T-helper 1 cell treated with Interleukin-12 subunit alpha and Interleukin-12 subunit beta and Interleukin-4 antibody, amounts not matched to agents 30 ng/mL and 1 ng/mL, for 36 hours (primary cell): Measurements from ENCODE around the gene PCDHGA4. TPM values are rescaled to one million over a fixed set of nuclear protein-coding genes. Genes with fewer than 3 reads are reported as not detected.
"Not testable (repeated sequence)": the region's sequence is repeated elsewhere in the genome, so short reads cannot be mapped to it uniquely, and the experiment has no call there.

Source experiments
- intact Hi-C: fragments of 100-400 bp; cut with micrococcal nuclease; formaldehyde crosslinking; loops from one replicate; pipeline ENCODE4 v1.15.1; 2024
- total RNA-seq: library from RNA; stranded (reverse); gene quantifications from 2 replicates; pipeline ENCODE4 v1.2.3, GENCODE V29; 2022

PCDHGA4 gene
- total RNA-seq, 1 donor from 2014 or later = 0.74 TPM

- intact Hi-C loops = not testable (repeated sequence)
These were observed 20.8 kb downstream of the PCDHGA4 start for GRCh38 chr5:141375444-141376155.

GRCh38 chr5:141382469-141383294 is 27.9 kb downstream of the PCDHGA4 start, which contains the start of gene PCDHGA7:
Gene PCDHGA7, plus strand, starts transcription at chr5:141382742. Its CDS starts 158 bp downstream, at chr5:141382900.
- intact Hi-C loops = no loop called here

GRCh38 chr5:141383345-141383744 is 28.5 kb downstream of the PCDHGA4 start:
- intact Hi-C loops = no loop called here

- intact Hi-C loops = no loop called here
These were observed 29.8 kb downstream of the PCDHGA4 start for GRCh38 chr5:141384471-141385267.

- intact Hi-C loops = not testable (repeated sequence)
These were observed 32.9 kb downstream of the PCDHGA4 start, which contains the start of gene PCDHGB4 for GRCh38 chr5:141387557-141388311. Gene PCDHGB4, plus strand, starts transcription at chr5:141387698. Its CDS starts 187 bp downstream, at chr5:141387885.

GRCh38 chr5:141388661-141389060 is 33.8 kb downstream of the PCDHGA4 start:
- intact Hi-C loops = no loop called here

GRCh38 chr5:141389153-141390042 is 34.6 kb downstream of the PCDHGA4 start:
- intact Hi-C loops = no loop called here

GRCh38 chr5:141392429-141393198 is 37.8 kb downstream of the PCDHGA4 start, which contains the start of gene PCDHGA8:
Gene PCDHGA8, plus strand, starts transcription at chr5:141392633. Its CDS starts 181 bp downstream, at chr5:141392814.
- intact Hi-C loops = no loop called here

- intact Hi-C loops = no loop called here
These were observed 38.4 kb downstream of the PCDHGA4 start for GRCh38 chr5:141393267-141393666.

- intact Hi-C loops = loop anchor here (5.0 kb wide), 1 partner anchor 32 kb away; the partner anchor contains the start of gene PCDHGA5
These were observed 39.8 kb downstream of the PCDHGA4 start for GRCh38 chr5:141394401-141395187.

- intact Hi-C loops = loop anchor here (5.0 kb wide), 1 partner anchor 36 kb away; the partner anchor contains the start of gene PCDHGA5
These were observed 43.1 kb downstream of the PCDHGA4 start, which contains the start of gene PCDHGB5 for GRCh38 chr5:141397756-141398551. Gene PCDHGB5, plus strand, starts transcription at chr5:141397947. Its CDS starts 181 bp downstream, at chr5:141398128.

- intact Hi-C loops = loop anchor here (5.0 kb wide), 1 partner anchor 36 kb away; the partner anchor contains the start of gene PCDHGA5
These were observed 43.8 kb downstream of the PCDHGA4 start for GRCh38 chr5:141398608-141399007.

GRCh38 chr5:141399555-141400258 is 44.9 kb downstream of the PCDHGA4 start:
- intact Hi-C loops = loop anchor here (5.0 to 10.0 kb wide), 2 partner anchors 37 to 165 kb away; partner anchors contain the start of gene PCDHGA5

- intact Hi-C loops = loop anchor here (10.0 kb wide), 1 partner anchor 168 kb away; no protein-coding TSS in a partner anchor
These were observed 47.9 kb downstream of the PCDHGA4 start, which contains the start of gene PCDHGA9 for GRCh38 chr5:141402553-141403243. Gene PCDHGA9, plus strand, starts transcription at chr5:141402778. Its CDS starts 175 bp downstream, at chr5:141402953.

- intact Hi-C loops = loop anchor here (10.0 kb wide), 1 partner anchor 169 kb away; no protein-coding TSS in a partner anchor
These were observed 48.6 kb downstream of the PCDHGA4 start for GRCh38 chr5:141403387-141403786.
